ENCODE measurements around the gene FARS2.
A peak's percentile ranks its signal among the peaks of the same experiment; 100 is the strongest.
"Not testable (repeated sequence)": the region's sequence is repeated elsewhere in the genome, so short reads cannot be mapped to it uniquely, and the experiment has no call there.

FARS2 gene

GRCh38 chr6:5644523-5645185 is 383.3 kb downstream of the FARS2 start:
- no peak for ATAC-seq

- no peak for ATAC-seq
Measured at GRCh38 chr6:5645328-5646290, 384.3 kb downstream of the FARS2 start.

GRCh38 chr6:5652406-5653137 is 391.3 kb downstream of the FARS2 start:
- ATAC-seq = no peak

GRCh38 chr6:5653801-5654200 is 392.5 kb downstream of the FARS2 start:
- ATAC-seq = no peak

DNA sequence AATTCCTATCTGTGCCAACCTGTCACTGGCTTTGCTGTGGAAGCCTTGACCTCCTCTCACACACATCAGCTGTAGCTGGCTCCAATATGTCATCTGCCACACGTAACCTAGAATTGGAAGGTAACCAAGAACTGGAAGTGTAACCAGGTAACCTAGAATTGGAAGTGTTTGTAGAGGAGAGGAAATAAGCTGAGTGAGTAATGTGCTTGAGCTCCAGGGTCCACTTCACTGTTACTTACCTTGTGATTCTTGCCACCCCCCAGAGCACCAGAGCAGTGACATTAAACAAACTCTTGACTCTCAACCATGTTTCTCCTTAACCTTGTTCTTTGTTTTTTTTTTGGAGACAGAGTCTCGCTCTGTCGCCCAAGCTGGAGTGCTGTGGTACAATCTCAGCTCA is 394.9 kb downstream of the FARS2 start:
- ATAC-seq = no peak

DNA sequence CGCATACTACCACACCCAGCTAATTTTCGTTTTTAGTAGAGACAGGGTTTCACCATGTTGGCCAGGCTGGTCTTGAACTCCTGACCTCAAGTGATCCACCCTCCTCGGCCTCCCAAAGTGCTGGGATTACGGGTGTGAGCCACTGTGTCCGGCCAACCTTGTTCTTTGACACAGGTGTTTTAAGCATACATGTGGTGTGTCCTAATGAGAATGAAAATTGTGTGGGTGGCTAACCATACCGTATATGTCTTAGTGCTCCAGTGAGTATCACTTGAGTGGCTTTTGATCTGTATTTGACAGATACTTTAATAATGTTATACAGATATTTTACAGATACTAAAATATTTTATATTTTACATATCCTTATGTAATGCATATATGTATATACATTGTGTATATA is 395.4 kb downstream of the FARS2 start:
- ATAC-seq = not testable (repeated sequence)

- no peak for ATAC-seq
Measured at GRCh38 chr6:5657684-5658430, 396.5 kb downstream of the FARS2 start.

DNA sequence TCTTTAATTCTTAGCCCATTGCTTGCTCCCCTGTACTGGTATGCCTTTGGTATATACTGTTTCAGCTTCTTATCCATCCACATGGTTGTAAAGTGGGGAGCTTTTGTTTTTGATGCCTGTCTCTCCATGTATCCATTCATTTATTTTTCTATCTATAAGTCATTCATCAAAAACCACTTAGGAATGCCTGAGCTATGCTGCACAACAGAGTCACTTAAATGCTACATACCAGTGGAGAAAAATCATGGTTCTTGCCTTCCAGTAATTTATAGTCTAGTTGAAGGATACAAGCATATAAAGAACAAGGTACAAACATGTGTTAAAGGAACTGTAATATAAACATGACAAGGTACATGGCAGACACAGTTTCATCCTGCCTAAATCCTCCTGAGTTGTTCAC is 398.2 kb downstream of the FARS2 start:
- no peak for ATAC-seq

GRCh38 chr6:5660772-5661171 is 399.5 kb downstream of the FARS2 start:
- ATAC-seq = no peak

- ATAC-seq = no peak
Measured at GRCh38 chr6:5662797-5663196, 401.5 kb downstream of the FARS2 start.

DNA sequence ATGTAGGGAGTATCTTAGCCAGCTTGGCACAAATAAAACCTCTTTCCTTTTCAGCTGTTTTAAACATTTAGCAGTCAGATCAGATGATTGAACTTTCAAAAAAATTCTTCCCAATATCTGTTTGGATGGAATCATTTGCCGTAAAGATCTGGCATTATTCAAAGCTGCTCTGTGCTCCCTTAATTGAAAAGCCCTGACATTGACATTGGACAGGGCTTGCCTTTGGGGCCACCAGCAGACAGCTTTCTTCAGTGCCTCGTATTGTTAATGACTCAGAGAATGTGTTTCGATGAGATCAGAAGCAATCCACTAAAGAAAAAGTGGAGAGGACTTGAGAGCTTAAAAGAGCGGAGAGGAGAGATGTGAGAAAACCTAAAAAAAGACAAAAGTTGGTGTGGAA is 401.9 kb downstream of the FARS2 start:
- ATAC-seq = no peak

DNA sequence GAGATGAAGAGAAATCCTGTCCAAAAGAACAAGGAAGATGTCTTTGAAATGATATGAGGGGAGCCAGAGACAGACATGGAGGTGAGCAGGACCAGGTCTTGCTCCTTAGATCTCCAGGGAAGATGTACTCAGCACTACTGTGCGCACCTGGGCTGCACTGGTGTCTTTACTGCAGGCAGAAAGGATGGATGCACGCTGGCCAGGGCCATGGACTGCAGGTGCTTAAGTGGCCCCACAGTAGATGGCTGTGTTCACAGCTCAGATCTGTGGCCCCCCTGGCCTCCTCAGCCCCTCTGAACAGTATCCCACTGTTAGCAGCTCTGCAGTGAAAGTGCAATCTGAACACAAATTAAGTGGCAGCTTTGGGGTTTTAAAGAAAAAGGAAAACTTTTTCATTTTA is 402.4 kb downstream of the FARS2 start:
- no peak for ATAC-seq

GRCh38 chr6:5664149-5664548 is 402.8 kb downstream of the FARS2 start:
- no peak for ATAC-seq

DNA sequence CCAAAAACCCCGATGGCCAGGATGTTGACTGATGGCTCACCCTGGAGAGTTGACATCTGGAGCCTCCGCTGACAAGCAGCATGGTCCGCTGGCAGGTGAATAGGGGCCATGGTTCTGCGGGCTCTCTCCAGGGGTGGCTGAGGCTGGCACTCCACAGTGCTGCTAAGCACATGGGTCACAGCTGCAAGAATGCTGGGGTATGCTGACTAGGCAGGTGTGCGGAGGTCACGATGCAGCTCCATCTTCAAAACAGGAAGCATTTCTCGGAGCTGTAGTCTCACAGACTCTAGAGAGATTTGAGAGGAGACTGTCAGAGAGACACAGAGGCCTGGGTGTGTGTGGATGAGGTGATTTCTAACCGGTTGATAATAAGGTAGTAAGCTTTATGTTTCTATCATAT is 403.9 kb downstream of the FARS2 start:
- ATAC-seq = peak; percentile 69 to 80

GRCh38 chr6:5665667-5666066 is 404.4 kb downstream of the FARS2 start:
- no peak for ATAC-seq

- ATAC-seq = no peak
Measured at GRCh38 chr6:5666695-5667094, 405.4 kb downstream of the FARS2 start.

GRCh38 chr6:5667737-5668136 is 406.4 kb downstream of the FARS2 start:
- ATAC-seq = no peak

DNA sequence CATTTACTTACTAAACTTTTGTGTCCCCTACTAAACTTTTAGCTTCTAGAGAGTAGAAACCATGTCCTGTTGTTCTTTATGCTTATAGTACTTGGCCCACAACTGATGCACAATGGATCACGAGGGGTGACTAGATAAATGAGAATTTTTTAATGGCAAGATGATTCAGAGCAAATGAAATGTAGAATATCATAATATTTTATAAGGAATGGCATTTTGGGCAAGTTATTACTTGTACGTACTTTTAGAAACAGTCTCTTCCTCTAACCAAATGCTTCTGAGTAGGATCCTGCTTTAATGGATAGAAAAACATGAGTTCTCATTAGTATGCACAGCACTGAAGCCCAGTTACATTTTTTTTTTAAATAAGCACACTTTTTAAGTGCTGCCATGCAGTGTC is 409.1 kb downstream of the FARS2 start:
- ATAC-seq = no peak

DNA sequence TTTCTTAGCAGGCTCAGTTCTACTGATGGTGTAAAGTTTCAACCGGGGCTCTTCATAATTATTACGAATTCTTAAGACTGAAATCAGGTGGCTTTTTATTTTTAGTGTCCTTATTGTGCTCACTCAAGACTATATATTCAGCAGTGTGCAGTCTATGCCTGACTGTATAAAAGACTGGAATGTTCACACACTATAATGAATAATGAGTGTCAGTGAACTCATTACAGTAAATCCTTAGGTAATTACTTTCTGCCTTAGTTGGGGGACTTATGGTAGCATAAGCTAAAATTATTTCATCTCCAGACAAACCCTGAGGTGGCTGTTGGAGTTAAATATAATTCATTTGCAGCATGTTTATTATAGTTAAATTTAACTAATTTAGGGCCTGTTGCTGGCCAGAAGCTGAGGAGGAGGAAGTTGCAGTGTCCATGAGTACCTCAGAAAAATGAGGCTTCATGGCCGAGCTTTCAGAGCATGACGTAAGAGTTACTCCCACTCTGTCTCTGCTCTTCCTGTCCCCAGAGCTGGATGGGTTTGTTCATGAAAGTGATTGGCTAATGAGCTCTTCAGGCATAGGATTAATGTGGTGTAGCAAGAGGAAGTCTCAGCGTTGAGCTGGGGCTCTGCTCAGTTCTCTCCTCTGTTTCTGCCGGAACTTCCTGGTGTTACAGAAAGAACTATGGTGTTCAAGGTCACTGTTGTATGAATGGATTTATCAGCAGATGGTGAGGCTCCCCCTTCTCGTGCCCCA is 409.7 kb downstream of the FARS2 start:
- ATAC-seq = peak; percentile 75 to 79

- ATAC-seq = no peak
Measured at GRCh38 chr6:5671601-5672559, 410.6 kb downstream of the FARS2 start.

GRCh38 chr6:5672581-5673011 is 411.3 kb downstream of the FARS2 start:
- ATAC-seq = no peak

Measured in activated CD4-positive, CD25-positive, alpha-beta regulatory T cell treated with anti-CD3 and anti-CD28 coated beads, Interleukin-2, amount 50 U/mL, for 24 hours (primary cell).